K562 (cell line): Measurements from ENCODE around the gene ZDHHC5. TPM values are rescaled to one million over a fixed set of nuclear protein-coding genes. Genes with fewer than 3 reads are reported as not detected.

Experiments used
- BCLAF1 ChIP-seq, 2 experiments: fragments of 450-650 bp in 1 of 2; IDR thresholded peaks; 2 replicates each; pipeline ENCODE4 v1.6.1; 2011 to 2017; ENCODE audit warnings: low read depth in 2 of 2, antibody characterized with exemption in 1 of 2, borderline replicate concordance in 1 of 2, low read length in 1 of 2, mild to moderate bottlenecking in 1 of 2, mixed read lengths in 1 of 2; ENCODE audit not compliant: control insufficient read depth in 1 of 2
- CC2D1A ChIP-seq: fragments of 450-650 bp; IDR thresholded peaks from 2 replicates; pipeline ENCODE4 v1.6.1; 2017; ENCODE audit warnings: mild to moderate bottlenecking
- CHAMP1 ChIP-seq: fragments of 450-650 bp; IDR thresholded peaks from 2 replicates; pipeline ENCODE4 v1.6.1; 2016; ENCODE audit warnings: mild to moderate bottlenecking
- EP400 ChIP-seq: fragments of 450-650 bp; IDR thresholded peaks from 2 replicates; pipeline ENCODE4 v1.6.1; 2017; ENCODE audit warnings: antibody characterized with exemption, mild to moderate bottlenecking, moderate library complexity
- ETV5 ChIP-seq: sonication (generic); formaldehyde crosslinking; IDR thresholded peaks from 2 replicates; pipeline ENCODE4 v1.4.0; 2020; ENCODE audit warnings: low read depth, mild to moderate bottlenecking, missing genetic modification reagents
- FOSL1 ChIP-seq: fragments of 200-800 bp; sonication (Bioruptor generic); conservative IDR thresholded peaks from 2 replicates; pipeline ENCODE4 v1.6.1; 2016; ENCODE audit warnings: missing genetic modification characterization, missing compliant biosample characterization
- FOXM1 ChIP-seq, 2 experiments: fragments of 450-650 bp in 1 of 2; sonication (generic) in 1 of 2; formaldehyde crosslinking in 1 of 2; IDR thresholded peaks; 2 replicates each; pipeline versions ENCODE4 v1.6.1 to v1.9.0; 2017 to 2022; ENCODE audit warnings: low read depth in 2 of 2, mild to moderate bottlenecking in 2 of 2, missing genetic modification reagents in 1 of 2, moderate library complexity in 1 of 2
- HMGXB4 ChIP-seq: sonication (generic); formaldehyde crosslinking; IDR thresholded peaks from 2 replicates; pipeline ENCODE4 v1.8.1; 2023; ENCODE audit warnings: mild to moderate bottlenecking, missing genetic modification reagents
- LCOR ChIP-seq: sonication (generic); formaldehyde crosslinking; IDR thresholded peaks from 2 replicates; pipeline ENCODE4 v1.8.0; 2022; ENCODE audit warnings: mild to moderate bottlenecking, missing genetic modification reagents
- MTF1 ChIP-seq: fragments of 250-450 bp; sonication (Bioruptor Pico); IDR thresholded peaks from 2 replicates; pipeline ENCODE4 v1.9.0; 2021; ENCODE audit warnings: moderate library complexity, mild to moderate bottlenecking, inconsistent platforms, borderline replicate concordance
- NCOA4 ChIP-seq: fragments of 450-650 bp; IDR thresholded peaks from 2 replicates; pipeline ENCODE4 v1.6.1; 2018; ENCODE audit warnings: mild to moderate bottlenecking; ENCODE audit not compliant: partially characterized antibody
- PCBP1 ChIP-seq: fragments of 200-400 bp; formaldehyde crosslinking; IDR thresholded peaks from 2 replicates; pipeline ENCODE4 v1.6.1; 2018; ENCODE audit warnings: mild to moderate bottlenecking, low read depth, low read length; ENCODE audit not compliant: poor library complexity, severe bottlenecking
- RB1 ChIP-seq: fragments of 450-650 bp; IDR thresholded peaks from 2 replicates; pipeline ENCODE4 v1.6.1; 2017; ENCODE audit warnings: low read depth, mild to moderate bottlenecking
- RFX7 ChIP-seq: fragments of 250-450 bp; sonication (Bioruptor Pico); IDR thresholded peaks from 2 replicates; pipeline ENCODE4 v1.5.1; 2021; ENCODE audit warnings: mild to moderate bottlenecking
- SLC30A9 ChIP-seq: fragments of 250-450 bp; sonication (Bioruptor Pico); IDR thresholded peaks from 2 replicates; pipeline ENCODE4 v1.8.0; 2022; ENCODE audit warnings: mild to moderate bottlenecking, moderate library complexity
- STAG1 ChIP-seq: sonication (generic); formaldehyde crosslinking; IDR thresholded peaks from 2 replicates; pipeline ENCODE4 v1.5.0; 2020; ENCODE audit warnings: missing genetic modification reagents, borderline replicate concordance
- ZNF282 ChIP-seq: sonication (generic); formaldehyde crosslinking; IDR thresholded peaks from 2 replicates; pipeline ENCODE4 v1.8.1; 2023; ENCODE audit warnings: missing genetic modification reagents
- ZNF431 ChIP-seq: sonication (generic); formaldehyde crosslinking; IDR thresholded peaks from 2 replicates; pipeline ENCODE4 v1.8.0; 2022; ENCODE audit warnings: mild to moderate bottlenecking, missing genetic modification reagents
- ZNF584 ChIP-seq: fragments of 200-800 bp; sonication (Bioruptor generic); IDR thresholded peaks from 2 replicates; pipeline ENCODE4 v1.6.1; 2016; ENCODE audit warnings: low read depth, mild to moderate bottlenecking, missing genetic modification characterization, missing compliant biosample characterization
- polyA plus RNA-seq, 8 experiments: library from polyadenylated mRNA; depleted of rRNA in 4 of 8; stranded (reverse) in 5 of 8; unstranded in 3 of 8; fragments of >200 nt; fragmentation: Nextera tagmentation in 2 of 8; fragmentation: Illumina TruSeq in 1 of 8; extraction: Ambion mirVana in 2 of 8; extraction: Trizol in 1 of 8; gene quantifications; 2 replicates each; pipeline versions ENCODE4 v1.2.1 to v1.2.3, GENCODE V29; 2011 to 2014; ENCODE audit warnings: inconsistent platforms in 1 of 8, missing spikeins in 1 of 8
- total RNA-seq, 7 experiments: library from RNA; depleted of rRNA in 6 of 7; stranded (reverse); fragments of >200 nt in 6 of 7; fragmentation: Illumina TruSeq in 2 of 7; extraction: Trizol in 2 of 7; gene quantifications; 2 replicates each; pipeline versions ENCODE4 v1.2.1 to v1.2.3, GENCODE V29; 2011 to 2021; ENCODE audit warnings: low replicate concordance in 1 of 7

The ZDHHC5 gene
- total and polyA plus RNA-seq, 9 of the 15 experiments (the other 6 are each of a cell fraction or from before 2014, with no cell fraction given) = 3.8 to 64.2 (median 35.9) TPM

GRCh38 chr11:57741132-57742086 lies 73.5 kb downstream of the ZDHHC5 start, which contains the start of gene SELENOH (continued):
- TF ChIP-seq STAG1 (CRISPR knock-in tag) (no peak), LCOR (CRISPR knock-in tag) (no peak; the same call in 1 of the 2 replicates), PCBP1 (no peak), ETV5 (CRISPR knock-in tag) (peak; percentile 97), SLC30A9 (CRISPR knock-in tag) (no peak), ZNF584 (CRISPR knock-in tag) (no peak), ZNF282 (CRISPR knock-in tag) (no peak), CC2D1A (0 out of 2 replicates have a peak, but pooled peaks have one; percentile 32), EP400 (peak; percentile 98), FOSL1 (peak; percentile 42; the same call in 1 of the 2 replicates), CHAMP1 (peak; percentile 85; the same call in 1 of the 2 replicates), RB1 (peak; percentile 99), MTF1 (CRISPR knock-in tag) (no peak), ZNF431 (CRISPR knock-in tag) (peak; percentile 36; the same call in 1 of the 2 replicates), HMGXB4 (peak; percentile 90), FOXM1 (IDR thresholded peaks at IDR 0.05; ENCODE audit: low read depth) (peak; percentile 52; the same call in 1 of the 2 replicates), FOXM1 (CRISPR knock-in tag; IDR thresholded peaks at IDR 0.05; ENCODE audit: low read depth) (peak; percentile 97; the same call in 1 of the 2 replicates), BCLAF1 (IDR thresholded peaks at IDR 0.05; ENCODE audit: borderline replicate concordance in 1 of 2, control insufficient read depth in 1 of 2, low read depth in 2 of 2, low read length in 1 of 2) (peak; percentile 46 to 99; a peak in 3 of 4 replicates), RFX7 (CRISPR knock-in tag) (no peak), NCOA4 (no peak)
